Measurements from ENCODE around the gene GPC2. TPM values are rescaled to one million over a fixed set of nuclear protein-coding genes. Genes with fewer than 3 reads are reported as not detected.
"Not testable (repeated sequence)": the region's sequence is repeated elsewhere in the genome, so short reads cannot be mapped to it uniquely, and the experiment has no call there.

Gene GPC2
- total RNA-seq, 1 donor from 2014 or later, result 50.6 TPM

DNA sequence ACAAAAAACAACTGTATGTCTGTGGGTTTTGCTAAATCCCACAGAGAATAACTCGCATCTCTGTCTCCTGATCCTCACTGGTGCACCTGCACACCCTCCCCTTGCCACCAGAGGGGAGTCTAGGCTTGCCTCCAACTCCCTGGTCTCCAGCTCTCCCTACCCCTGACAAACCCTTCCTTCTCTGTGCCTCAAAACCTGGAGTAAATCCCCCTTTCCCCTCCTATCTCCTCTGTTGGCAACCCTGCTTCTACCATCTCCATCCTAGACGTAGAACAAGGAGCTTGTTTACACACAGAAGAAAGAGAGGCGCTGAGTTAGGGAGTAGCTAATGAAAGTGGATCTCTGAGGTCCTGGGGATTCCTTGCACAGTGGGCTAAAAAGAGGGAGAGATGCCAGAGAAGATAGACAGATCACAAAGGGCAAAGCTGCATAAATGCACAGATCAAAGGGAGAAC lies 44.5 kb downstream of the GPC2 start:
- H3K4me1 Mint-ChIP-seq, result peaks cover 13% of the 10 kb centered on the region
- TF ChIP-seq, protein P1, sequence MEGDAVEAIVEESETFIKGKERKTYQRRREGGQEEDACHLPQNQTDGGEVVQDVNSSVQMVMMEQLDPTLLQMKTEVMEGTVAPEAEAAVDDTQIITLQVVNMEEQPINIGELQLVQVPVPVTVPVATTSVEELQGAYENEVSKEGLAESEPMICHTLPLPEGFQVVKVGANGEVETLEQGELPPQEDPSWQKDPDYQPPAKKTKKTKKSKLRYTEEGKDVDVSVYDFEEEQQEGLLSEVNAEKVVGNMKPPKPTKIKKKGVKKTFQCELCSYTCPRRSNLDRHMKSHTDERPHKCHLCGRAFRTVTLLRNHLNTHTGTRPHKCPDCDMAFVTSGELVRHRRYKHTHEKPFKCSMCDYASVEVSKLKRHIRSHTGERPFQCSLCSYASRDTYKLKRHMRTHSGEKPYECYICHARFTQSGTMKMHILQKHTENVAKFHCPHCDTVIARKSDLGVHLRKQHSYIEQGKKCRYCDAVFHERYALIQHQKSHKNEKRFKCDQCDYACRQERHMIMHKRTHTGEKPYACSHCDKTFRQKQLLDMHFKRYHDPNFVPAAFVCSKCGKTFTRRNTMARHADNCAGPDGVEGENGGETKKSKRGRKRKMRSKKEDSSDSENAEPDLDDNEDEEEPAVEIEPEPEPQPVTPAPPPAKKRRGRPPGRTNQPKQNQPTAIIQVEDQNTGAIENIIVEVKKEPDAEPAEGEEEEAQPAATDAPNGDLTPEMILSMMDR (IDR thresholded peaks at IDR 0.05; ENCODE audit: unreplicated experiment), result peak; percentile 62
- no peaks in the 10 kb centered on the region for H3K9me3 Mint-ChIP-seq
- H3K27me3 Mint-ChIP-seq (ENCODE audit: low read depth), result no peaks in the 10 kb centered on the region
- peak in 1 of 2 experiments; percentile 69 for DNase-seq (ENCODE audit: low spot score in 2 of 2, unreplicated experiment in 2 of 2)
- no peaks in the 10 kb centered on the region for H3K36me3 Mint-ChIP-seq
- H3K4me3 Mint-ChIP-seq, result no peak overlapping the region
- no peak overlapping the region for H3K27ac Mint-ChIP-seq

DNA sequence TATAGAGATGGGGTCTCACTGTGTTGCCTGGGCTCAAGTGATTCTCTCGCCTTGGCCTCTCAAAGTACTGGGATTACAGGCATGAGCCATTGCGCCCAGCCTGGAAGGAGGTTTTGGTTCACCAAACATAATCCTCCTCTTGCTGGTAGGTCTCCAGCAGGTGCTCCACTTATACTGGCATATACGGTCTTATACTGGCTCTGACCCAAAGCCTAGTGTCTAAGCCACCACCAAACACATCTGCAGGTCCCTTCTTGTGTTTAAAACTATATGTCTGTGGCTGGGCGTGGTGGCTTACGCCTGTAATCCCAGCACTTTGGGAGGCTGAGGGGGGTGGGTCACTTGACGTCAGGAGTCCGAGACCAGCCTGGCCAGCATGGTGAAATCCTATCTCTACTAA lies 45.1 kb downstream of the GPC2 start:
- H3K27ac Mint-ChIP-seq, result no peak overlapping the region
- H3K4me1 Mint-ChIP-seq, result peaks cover 13% of the 10 kb centered on the region
- H3K9me3 Mint-ChIP-seq, result no peaks in the 10 kb centered on the region
- H3K36me3 Mint-ChIP-seq, result no peaks in the 10 kb centered on the region
- H3K4me3 Mint-ChIP-seq, result no peak overlapping the region
- TF ChIP-seq, protein P1 (IDR thresholded peaks at IDR 0.05; ENCODE audit: unreplicated experiment), result no peak
- no peak for DNase-seq (ENCODE audit: low spot score in 2 of 2, unreplicated experiment in 2 of 2)
- no peaks in the 10 kb centered on the region for H3K27me3 Mint-ChIP-seq (ENCODE audit: low read depth)

DNA sequence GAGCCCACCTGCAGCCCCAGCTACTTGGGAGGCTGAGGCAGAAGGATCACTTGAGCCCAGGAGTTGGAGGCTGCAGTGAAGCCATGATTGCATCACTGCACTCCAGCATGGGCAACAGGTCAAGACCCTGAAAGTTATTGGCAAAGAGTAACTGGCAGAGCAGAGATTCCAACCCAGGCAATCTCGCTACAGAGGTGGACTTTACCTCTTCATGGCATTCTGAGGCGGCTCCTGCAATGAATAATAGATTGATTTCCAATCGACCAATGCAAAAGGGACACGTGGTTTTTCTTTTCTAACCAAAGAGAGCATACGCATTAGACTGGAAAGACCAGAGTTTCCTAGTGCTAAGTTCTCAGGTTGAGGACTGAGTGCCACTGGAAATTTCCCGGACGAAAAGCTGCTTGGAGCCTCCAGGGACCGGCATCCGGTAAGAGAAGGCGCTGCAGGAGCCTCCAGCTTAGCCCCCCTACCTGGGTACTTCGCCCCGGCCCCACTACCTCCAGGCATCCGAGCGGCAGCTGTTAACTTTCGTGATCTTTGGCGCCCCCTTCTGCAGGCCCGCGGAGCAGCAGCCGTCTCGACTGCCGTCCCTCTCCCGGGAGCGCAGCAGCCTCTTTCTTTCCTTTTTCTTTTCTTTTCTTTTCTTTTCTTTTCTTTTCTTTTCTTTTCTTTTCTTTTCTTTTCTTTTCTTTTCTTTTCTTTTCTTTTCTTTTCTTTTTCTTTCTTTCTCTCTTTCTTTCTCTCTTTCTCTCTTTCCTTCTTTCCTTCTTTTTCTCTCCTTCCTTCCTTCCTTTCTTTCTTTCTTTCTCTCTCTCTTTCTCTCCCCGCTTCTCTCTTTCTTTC lies 46.4 kb downstream of the GPC2 start:
- H3K4me1 Mint-ChIP-seq, result peaks cover 22% of the 10 kb centered on the region
- no peak overlapping the region for H3K4me3 Mint-ChIP-seq
- H3K36me3 Mint-ChIP-seq, result no peaks in the 10 kb centered on the region
- peak; percentile 76 to 92 for DNase-seq (ENCODE audit: low spot score in 2 of 2, unreplicated experiment in 2 of 2)
- H3K27me3 Mint-ChIP-seq (ENCODE audit: low read depth), result no peaks in the 10 kb centered on the region
- H3K27ac Mint-ChIP-seq, result no peak overlapping the region
- TF ChIP-seq, protein P1 (IDR thresholded peaks at IDR 0.05; ENCODE audit: unreplicated experiment), result peak; percentile 87
- H3K9me3 Mint-ChIP-seq, result no peaks in the 10 kb centered on the region

DNA sequence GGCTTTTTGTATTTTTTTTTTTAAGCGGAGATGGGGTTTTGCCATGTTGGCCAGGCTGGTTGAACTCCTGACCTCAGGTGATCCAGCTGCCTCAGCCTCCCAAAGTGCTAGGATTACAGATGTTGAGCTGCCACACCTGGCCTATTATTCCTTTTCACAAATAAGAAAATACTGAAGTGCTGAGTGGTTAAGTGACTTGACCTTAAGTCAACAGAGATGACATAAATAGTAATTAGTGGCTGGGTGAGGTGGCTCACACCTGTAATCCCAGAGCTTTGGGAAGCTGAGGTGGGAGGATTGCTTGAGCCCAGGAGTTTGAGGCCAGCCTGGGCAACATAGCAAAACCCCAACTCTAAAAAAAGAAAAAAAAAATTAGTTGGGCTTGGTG lies 47.0 kb downstream of the GPC2 start:
- not testable (repeated sequence) for H3K27me3 Mint-ChIP-seq (ENCODE audit: low read depth); H3K4me3 Mint-ChIP-seq; DNase-seq (ENCODE audit: low spot score in 2 of 2, unreplicated experiment in 2 of 2); H3K9me3 Mint-ChIP-seq; H3K36me3 Mint-ChIP-seq; H3K27ac Mint-ChIP-seq
- H3K4me1 Mint-ChIP-seq, result peaks cover 25% of the 10 kb centered on the region

DNA sequence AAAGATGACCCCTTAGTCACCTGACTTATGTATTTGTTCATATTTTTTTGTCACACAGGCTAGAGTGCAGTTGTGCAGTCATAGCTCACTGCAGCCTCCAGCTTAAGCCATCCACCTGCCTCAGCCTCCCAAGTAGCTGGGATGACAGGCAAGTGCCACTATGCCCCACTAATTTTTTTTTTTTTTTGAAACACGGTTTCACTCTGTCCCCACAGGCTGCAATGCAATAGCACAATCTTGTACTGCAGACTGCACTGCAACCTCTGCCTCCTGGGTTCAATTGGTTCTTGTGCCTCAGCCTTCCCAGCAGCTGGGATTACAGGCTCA lies 48.6 kb downstream of the GPC2 start:
- H3K9me3 Mint-ChIP-seq, result no peaks in the 10 kb centered on the region
- peak overlapping the region; percentile 83 for H3K27ac Mint-ChIP-seq
- TF ChIP-seq, protein P1 (IDR thresholded peaks at IDR 0.05; ENCODE audit: unreplicated experiment), result no peak
- peaks cover 25% of the 10 kb centered on the region for H3K4me1 Mint-ChIP-seq
- no peaks in the 10 kb centered on the region for H3K36me3 Mint-ChIP-seq
- no peak for DNase-seq (ENCODE audit: low spot score in 2 of 2, unreplicated experiment in 2 of 2)
- H3K4me3 Mint-ChIP-seq, result peak overlapping the region; percentile 96
- no peaks in the 10 kb centered on the region for H3K27me3 Mint-ChIP-seq (ENCODE audit: low read depth)

DNA sequence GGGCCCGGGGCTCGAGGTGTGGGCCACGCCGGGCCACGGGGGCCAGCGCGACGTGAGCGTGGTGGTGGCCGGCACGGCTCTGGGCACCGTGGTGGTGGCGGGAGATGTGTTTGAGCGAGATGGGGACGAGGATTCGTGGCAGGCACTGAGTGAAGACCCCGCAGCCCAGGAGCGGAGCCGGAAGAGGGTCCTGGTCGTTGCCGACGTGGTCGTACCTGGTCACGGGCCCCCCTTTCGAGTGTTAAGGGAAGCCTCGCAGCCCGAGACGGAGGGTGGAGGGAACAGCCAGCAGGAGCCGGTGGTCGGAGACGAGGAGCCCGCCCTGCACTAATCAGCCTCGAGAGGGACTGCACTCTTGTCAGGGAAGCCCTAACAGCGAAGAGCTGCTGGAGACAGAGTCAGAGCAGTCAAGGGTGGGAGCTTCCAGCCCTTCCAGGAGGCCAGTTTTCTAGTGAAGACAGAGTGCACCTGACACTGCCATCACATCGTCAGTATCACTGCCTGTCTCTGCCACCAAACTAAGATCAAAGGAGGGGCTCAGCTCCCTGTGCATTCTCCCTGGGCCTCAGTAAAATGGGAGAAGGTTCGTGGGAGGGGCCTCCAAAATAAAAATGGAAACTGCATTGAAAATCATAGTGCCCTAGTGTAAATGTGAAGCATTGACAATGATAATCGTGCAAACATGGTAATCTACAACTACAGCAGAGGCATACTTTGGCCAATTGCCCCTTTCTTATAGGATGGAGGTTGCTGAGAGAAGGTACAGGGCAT lies 49.1 kb downstream of the GPC2 start:
- Mint-ChIP-seq H3K9me3 (no peaks in the 10 kb centered on the region), H3K27me3 (ENCODE audit: low read depth) (no peaks in the 10 kb centered on the region), H3K36me3 (no peaks in the 10 kb centered on the region), H3K4me3 (peak overlapping the region; percentile 96), H3K4me1 (peaks cover 25% of the 10 kb centered on the region), H3K27ac (peak overlapping the region; percentile 83)
- peak in 1 of 2 experiments; percentile 59 for DNase-seq (ENCODE audit: low spot score in 2 of 2, unreplicated experiment in 2 of 2)
- TF ChIP-seq, protein P1 (IDR thresholded peaks at IDR 0.05; ENCODE audit: unreplicated experiment), result no peak

Data from mesothelial cell of epicardium (in vitro differentiated cells).